Neutrophil (primary cell): ENCODE measurements around the gene LDLRAD3.

ENCODE experiments used
- H3K27ac ChIP-seq: fragments of 200-600 bp; sonication (generic); 2 replicates; pipeline ENCODE4 v1.5.1; 2016; ENCODE audit warnings: mild to moderate bottlenecking, moderate library complexity
- H3K27me3 ChIP-seq: fragments of 200-600 bp; sonication (generic); 2 replicates; pipeline ENCODE4 v1.6.0; 2016; ENCODE audit warnings: mild to moderate bottlenecking
- H3K36me3 ChIP-seq: fragments of 200-600 bp; sonication (generic); 2 replicates; pipeline ENCODE4 v1.5.1; 2017
- H3K4me1 ChIP-seq, 2 experiments: fragments of 200-600 bp in 1 of 2; sonication (generic) in 1 of 2; 1 replicate in 1 of 2; 2 replicates in 1 of 2; pipeline versions ENCODE4 v1.5.1 to v1.6.1; 2013 to 2016; ENCODE audit warnings: low read depth in 1 of 2, low read length in 1 of 2, mild to moderate bottlenecking in 1 of 2, moderate library complexity in 1 of 2; ENCODE audit not compliant: control insufficient read depth in 1 of 2, insufficient read depth in 1 of 2
- H3K4me3 ChIP-seq, 2 experiments: fragments of 200-600 bp in 1 of 2; sonication (generic) in 1 of 2; 1 replicate in 1 of 2; 2 replicates in 1 of 2; pipeline ENCODE4 v1.5.1; 2013 to 2016; ENCODE audit warnings: low read depth in 1 of 2, low read length in 1 of 2, mild to moderate bottlenecking in 1 of 2, moderate library complexity in 1 of 2
- H3K9me3 ChIP-seq: fragments of 200-600 bp; sonication (generic); 2 replicates; pipeline ENCODE4 v1.5.1; 2016
- TF ChIP-seq, protein P1 (sequence below): fragments of 200-600 bp; sonication (generic); IDR thresholded peaks from 2 replicates; pipeline ENCODE4 v1.5.1; 2016; ENCODE audit warnings: antibody characterized with exemption

LDLRAD3 gene

GRCh38 chr11:35955636-35956035 is 11.8 kb downstream of the LDLRAD3 start:
- Histone ChIP-seq H3K27me3 (no peaks in the 10 kb centered on the region), H3K36me3 (no peaks in the 10 kb centered on the region), H3K9me3 (no peaks in the 10 kb centered on the region), H3K4me1 (no peaks in the 10 kb centered on the region), H3K4me3 (no peak overlapping the region), H3K27ac (no peak overlapping the region)
- TF ChIP-seq, protein P1, sequence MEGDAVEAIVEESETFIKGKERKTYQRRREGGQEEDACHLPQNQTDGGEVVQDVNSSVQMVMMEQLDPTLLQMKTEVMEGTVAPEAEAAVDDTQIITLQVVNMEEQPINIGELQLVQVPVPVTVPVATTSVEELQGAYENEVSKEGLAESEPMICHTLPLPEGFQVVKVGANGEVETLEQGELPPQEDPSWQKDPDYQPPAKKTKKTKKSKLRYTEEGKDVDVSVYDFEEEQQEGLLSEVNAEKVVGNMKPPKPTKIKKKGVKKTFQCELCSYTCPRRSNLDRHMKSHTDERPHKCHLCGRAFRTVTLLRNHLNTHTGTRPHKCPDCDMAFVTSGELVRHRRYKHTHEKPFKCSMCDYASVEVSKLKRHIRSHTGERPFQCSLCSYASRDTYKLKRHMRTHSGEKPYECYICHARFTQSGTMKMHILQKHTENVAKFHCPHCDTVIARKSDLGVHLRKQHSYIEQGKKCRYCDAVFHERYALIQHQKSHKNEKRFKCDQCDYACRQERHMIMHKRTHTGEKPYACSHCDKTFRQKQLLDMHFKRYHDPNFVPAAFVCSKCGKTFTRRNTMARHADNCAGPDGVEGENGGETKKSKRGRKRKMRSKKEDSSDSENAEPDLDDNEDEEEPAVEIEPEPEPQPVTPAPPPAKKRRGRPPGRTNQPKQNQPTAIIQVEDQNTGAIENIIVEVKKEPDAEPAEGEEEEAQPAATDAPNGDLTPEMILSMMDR: no peak

- TF ChIP-seq, protein P1: no peak
- no peak overlapping the region for H3K4me3 ChIP-seq
- no peaks in the 10 kb centered on the region for H3K27me3 ChIP-seq
- no peaks in the 10 kb centered on the region for H3K4me1 ChIP-seq
- H3K27ac ChIP-seq: no peak overlapping the region
- H3K9me3 ChIP-seq: no peaks in the 10 kb centered on the region
- H3K36me3 ChIP-seq: no peaks in the 10 kb centered on the region
Measured at GRCh38 chr11:35962369-35963138, 18.7 kb downstream of the LDLRAD3 start.

GRCh38 chr11:35963911-35964310 is 20.0 kb downstream of the LDLRAD3 start:
- Histone ChIP-seq H3K36me3 (no peaks in the 10 kb centered on the region), H3K27ac (no peak overlapping the region), H3K9me3 (no peaks in the 10 kb centered on the region), H3K27me3 (no peaks in the 10 kb centered on the region), H3K4me1 (no peaks in the 10 kb centered on the region), H3K4me3 (no peak overlapping the region)
- TF ChIP-seq, protein P1: no peak

DNA sequence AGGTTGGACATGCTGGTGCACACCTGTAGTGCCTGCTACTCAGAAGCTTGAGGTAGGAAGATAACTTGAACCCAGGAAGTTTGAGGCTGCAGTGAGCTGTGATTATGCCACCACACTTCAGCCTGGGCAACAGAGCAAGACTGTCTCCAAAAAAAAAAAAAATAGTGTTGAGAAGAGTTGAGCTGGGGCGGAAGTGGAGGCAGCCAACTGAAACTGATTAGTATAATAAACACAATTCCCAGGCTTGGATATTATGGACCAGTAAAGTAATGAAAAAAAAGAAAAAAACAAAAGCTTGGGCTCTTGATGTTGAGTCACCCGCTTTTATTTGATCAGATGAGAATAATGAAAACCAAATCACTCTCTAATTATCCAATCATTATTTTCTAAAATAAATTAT is 21.0 kb downstream of the LDLRAD3 start:
- Histone ChIP-seq H3K4me1 (no peaks in the 10 kb centered on the region), H3K9me3 (no peaks in the 10 kb centered on the region), H3K36me3 (no peaks in the 10 kb centered on the region), H3K27ac (no peak overlapping the region), H3K4me3 (no peak overlapping the region), H3K27me3 (no peaks in the 10 kb centered on the region)
- TF ChIP-seq, protein P1: no peak

DNA sequence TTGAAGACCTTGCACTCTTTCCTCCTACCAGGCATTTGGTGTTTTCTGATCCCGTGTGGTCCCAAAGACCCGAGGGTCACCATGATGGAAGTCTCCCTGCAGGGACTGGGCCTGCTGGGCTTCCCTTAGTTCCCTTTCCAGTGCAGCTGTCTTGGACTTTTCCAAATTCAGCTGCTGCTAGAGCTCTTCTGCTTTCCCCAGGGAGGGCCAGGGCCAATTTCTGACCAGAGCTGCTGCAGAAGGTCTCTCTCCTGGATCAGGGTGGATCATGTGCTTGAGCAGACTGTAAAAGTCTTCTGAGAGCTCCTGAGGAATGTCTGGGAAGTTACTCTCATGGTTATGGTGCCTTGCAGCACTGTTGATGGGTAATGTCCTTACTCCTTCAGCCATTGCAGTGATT is 23.2 kb downstream of the LDLRAD3 start:
- TF ChIP-seq, protein P1: no peak
- Histone ChIP-seq H3K4me1 (no peaks in the 10 kb centered on the region), H3K36me3 (no peaks in the 10 kb centered on the region), H3K27me3 (no peaks in the 10 kb centered on the region), H3K9me3 (no peaks in the 10 kb centered on the region), H3K27ac (no peak overlapping the region), H3K4me3 (no peak overlapping the region)
